GM18907 (cell line): ENCODE measurements around the gene PRAMEF10.
"Not testable (repeated sequence)": the region's sequence is repeated elsewhere in the genome, so short reads cannot be mapped to it uniquely, and the experiment has no call there.

Experiments
- ATAC-seq: cut with Tn5 transposase; IDR thresholded peaks from one replicate; pipeline ENCODE4 v1.9.1; 2021; ENCODE audit warnings: mild to moderate bottlenecking, moderate library complexity; ENCODE audit not compliant: unreplicated experiment

Gene PRAMEF10

GRCh38 chr1:12898170-12898569 is at the start of gene PRAMEF10:
PRAMEF10 (minus strand) TSS chr1:12898270; CDS start chr1:12895847, 2,423 bp downstream.
- ATAC-seq, result not testable (repeated sequence)

- not testable (repeated sequence) for ATAC-seq
Measured at GRCh38 chr1:12947480-12947879, 49.4 kb upstream of the PRAMEF10 start, which contains the start of gene PRAMEF6. PRAMEF6 (minus strand) TSS chr1:12947580; CDS start chr1:12942518, 5,062 bp downstream.

- ATAC-seq, result not testable (repeated sequence)
Measured at GRCh38 chr1:12924368-12924767, 26.3 kb upstream of the PRAMEF10 start.

- ATAC-seq, result not testable (repeated sequence)
Measured at GRCh38 chr1:12921749-12922148, 23.7 kb upstream of the PRAMEF10 start.

GRCh38 chr1:12916310-12916709 is 18.2 kb upstream of the PRAMEF10 start, which contains the start of gene PRAMEF7:
PRAMEF7 (plus strand) TSS chr1:12916610; CDS start chr1:12917693, 1,083 bp downstream.
- ATAC-seq, result not testable (repeated sequence)

- not testable (repeated sequence) for ATAC-seq
Measured at GRCh38 chr1:12903793-12904572, 5.9 kb upstream of the PRAMEF10 start.

GRCh38 chr1:12899186-12899585 is 1.1 kb upstream of the PRAMEF10 start:
- ATAC-seq, result not testable (repeated sequence)

- not testable (repeated sequence) for ATAC-seq
Measured at GRCh38 chr1:12886101-12886500, 12.0 kb downstream of the PRAMEF10 start, which contains the start of gene PRAMEF4. PRAMEF4 (minus strand) TSS chr1:12886201; CDS start chr1:12883394, 2,807 bp downstream.

- ATAC-seq, result not testable (repeated sequence)
Measured at GRCh38 chr1:12878453-12878852, 19.6 kb downstream of the PRAMEF10 start.

GRCh38 chr1:12863131-12863880 is 34.8 kb downstream of the PRAMEF10 start:
- ATAC-seq, result not testable (repeated sequence)

- not testable (repeated sequence) for ATAC-seq
Measured at GRCh38 chr1:12856786-12857185, 41.3 kb downstream of the PRAMEF10 start, which contains the start of gene PRAMEF2. PRAMEF2 (plus strand) TSS chr1:12857086; CDS start chr1:12859010, 1,924 bp downstream.

- no peak for ATAC-seq
Measured at GRCh38 chr1:12851779-12852178, 46.3 kb downstream of the PRAMEF10 start.

GRCh38 chr1:12848620-12849019 is 49.5 kb downstream of the PRAMEF10 start, which contains the start of gene HNRNPCL1:
HNRNPCL1 (minus strand) TSS chr1:12848720; CDS start chr1:12848289, 431 bp downstream.
- not testable (repeated sequence) for ATAC-seq
